GM21619 (cell line): ENCODE data around the gene REEP1.

Source experiments
- ATAC-seq: cut with Tn5 transposase; IDR thresholded peaks from one replicate; pipeline ENCODE4 v1.9.1; 2021; ENCODE audit not compliant: unreplicated experiment

The REEP1 gene

GRCh38 chr2:86308356-86308755, 29.1 kb downstream of the REEP1 start:
- ATAC-seq = no peak

DNA sequence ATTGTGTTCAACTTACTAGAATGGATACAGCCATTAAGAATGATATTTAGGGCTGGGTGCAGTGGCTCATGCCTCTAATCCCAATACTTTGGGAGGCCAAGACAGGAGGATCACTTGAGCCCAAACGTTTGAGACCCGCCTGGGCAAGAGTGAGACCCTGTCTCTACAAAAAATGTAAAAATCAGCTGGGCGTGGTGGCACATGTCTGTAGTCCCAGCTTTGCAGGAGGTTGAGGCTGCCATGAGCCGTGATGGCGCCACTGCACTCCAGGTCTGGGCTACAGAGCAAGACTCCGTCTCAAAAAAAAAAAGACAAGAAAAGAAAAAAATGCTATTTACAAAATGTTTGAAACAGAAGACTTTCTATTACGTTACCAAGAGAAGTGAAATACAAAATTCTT, 30.0 kb downstream of the REEP1 start:
- ATAC-seq = no peak

DNA sequence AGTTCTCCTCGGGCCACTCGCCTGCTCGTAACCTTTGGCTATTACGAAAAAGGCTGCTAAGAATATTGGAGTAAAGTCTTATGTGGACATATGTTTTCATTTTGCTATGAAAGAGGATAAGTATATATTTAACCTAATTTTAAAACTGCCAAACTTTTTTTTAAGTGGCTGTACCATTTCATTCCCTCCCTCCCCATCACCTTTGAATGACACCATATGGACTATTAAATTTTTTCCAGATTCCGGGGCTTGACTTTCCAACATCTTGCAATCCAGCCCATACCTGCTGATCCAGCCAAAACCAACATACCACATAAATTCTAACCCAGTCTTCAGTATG, 31.5 kb downstream of the REEP1 start:
- ATAC-seq = no peak

GRCh38 chr2:86305195-86305914, 32.1 kb downstream of the REEP1 start:
- ATAC-seq = no peak

- no peak for ATAC-seq
These were observed 33.0 kb downstream of the REEP1 start for GRCh38 chr2:86304416-86304815.

GRCh38 chr2:86302320-86302719, 35.1 kb downstream of the REEP1 start:
- no peak for ATAC-seq

- no peak for ATAC-seq
These were observed 35.7 kb downstream of the REEP1 start for GRCh38 chr2:86301711-86302202.

- ATAC-seq = no peak
These were observed 36.4 kb downstream of the REEP1 start for GRCh38 chr2:86301009-86301408.

- ATAC-seq = no peak
These were observed 36.9 kb downstream of the REEP1 start for GRCh38 chr2:86300496-86300895.

DNA sequence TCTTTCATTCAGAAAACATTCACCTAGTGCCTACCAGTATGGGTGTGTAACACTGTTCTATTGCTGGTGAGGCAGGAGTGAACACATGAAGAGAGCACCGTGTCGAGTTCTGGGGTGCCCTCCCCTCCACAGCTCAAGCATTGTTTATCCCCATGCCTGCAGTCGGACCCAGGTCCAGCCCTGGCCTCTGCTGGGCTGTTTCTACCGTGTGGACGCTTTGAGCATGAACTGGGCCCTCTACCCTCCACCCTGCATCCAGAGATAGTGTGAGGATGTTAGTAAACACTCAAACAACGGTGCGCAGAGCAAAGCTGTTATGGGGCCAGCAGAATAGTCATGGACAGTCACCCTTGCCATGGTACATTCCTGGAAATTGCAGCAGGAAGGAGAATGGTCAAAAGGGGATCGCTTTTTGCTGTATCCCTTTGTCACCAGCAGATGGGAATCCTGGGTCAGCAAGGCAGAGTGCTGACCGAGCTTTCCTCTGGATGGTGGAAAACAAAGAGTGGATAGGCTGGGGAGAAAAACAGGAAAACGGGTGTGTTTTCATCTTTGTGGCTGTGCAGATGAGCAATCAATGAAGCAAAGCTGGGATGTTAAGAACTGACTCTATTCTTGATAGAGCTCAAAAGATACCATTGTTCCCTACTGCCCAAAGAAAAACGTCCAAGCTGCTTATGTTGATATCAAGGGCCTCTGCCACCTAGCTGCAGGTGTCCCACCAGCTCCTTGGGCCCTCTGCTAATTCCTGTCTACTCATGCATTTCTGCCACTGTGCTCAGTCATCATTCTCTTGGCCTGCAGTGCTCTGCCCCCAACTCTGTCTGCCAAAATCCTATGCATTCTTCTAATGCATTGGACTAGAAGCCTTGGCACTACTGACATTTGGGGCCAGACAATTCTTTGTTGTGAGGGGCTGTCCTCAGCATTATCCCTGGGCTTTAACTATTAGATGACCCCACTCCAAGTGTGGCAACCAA, 38.7 kb downstream of the REEP1 start:
- no peak for ATAC-seq

DNA sequence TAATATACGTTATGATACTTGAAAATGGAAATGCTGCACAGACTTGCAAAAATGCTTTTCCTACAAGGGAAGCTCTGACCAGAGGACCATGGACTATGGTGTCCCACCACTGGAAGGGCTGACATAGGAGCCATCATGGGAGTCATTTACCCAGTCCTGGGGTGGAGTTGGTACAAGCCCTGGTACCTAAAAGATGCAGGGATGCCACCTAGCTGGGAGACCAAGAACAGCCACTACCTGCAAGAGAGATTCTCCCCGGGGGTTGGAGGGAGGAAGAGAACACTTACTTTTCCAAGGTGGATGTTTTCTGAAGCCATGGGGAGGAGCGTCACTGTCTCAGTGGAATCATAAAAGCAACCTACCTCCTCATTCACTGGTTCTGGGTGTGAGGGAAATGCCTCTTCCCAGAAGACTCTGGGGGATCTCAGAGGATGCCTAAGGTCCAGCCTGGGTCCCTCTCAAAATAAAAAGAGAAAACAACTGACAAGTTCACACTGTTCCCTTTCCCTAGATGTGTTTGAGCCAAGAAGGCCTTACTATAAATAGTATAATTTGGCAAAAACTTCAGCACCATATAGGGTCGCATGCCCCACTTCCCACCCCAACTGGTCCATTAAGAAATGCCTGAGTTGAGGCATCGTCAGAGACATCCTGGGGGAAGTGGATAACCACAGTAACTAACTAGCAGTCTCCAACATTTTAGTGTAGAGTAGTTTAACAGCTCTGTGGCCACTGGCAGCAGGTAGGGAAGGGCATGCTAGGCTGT, 39.9 kb downstream of the REEP1 start:
- ATAC-seq = no peak

DNA sequence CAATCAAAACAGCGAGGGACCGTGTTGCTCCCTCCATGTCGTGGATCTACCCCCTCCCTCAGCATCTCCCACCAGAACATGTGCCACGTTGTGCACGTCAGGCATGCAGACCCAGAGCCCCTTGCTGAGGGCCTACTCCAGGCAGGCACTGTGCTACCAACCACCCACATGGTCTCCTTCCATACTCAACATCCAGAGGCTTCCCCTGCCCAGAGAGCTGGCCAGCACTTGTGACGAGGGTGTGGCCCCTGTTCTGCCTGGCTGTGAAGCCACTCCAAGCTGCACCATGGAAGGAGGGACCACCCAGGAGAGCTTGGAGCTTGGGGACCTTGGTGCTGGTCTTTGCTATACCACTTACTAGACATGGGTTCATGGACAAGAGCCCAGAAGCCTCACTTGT, 40.5 kb downstream of the REEP1 start:
- no peak for ATAC-seq

DNA sequence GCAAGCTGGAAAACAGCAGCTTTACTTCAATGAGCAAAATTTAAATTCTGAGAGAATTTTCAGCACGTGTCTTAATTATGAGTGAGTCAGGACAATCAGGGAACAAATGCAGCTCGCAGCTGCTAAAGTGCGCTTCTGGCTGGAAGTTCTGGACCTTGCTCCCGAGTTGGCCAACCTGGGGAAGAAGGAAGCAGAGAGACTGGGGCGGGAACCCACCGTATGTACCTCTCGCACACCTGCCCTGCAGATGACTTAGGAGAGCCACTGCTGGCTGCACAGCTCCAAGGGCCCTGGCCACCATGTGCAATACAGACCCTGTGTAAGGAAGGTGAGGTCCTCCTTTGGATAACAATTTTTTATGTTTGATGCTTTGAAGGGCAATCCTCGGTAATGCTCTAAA, 42.4 kb downstream of the REEP1 start:
- ATAC-seq = no peak

GRCh38 chr2:86293612-86294011, 43.8 kb downstream of the REEP1 start:
- ATAC-seq = no peak

DNA sequence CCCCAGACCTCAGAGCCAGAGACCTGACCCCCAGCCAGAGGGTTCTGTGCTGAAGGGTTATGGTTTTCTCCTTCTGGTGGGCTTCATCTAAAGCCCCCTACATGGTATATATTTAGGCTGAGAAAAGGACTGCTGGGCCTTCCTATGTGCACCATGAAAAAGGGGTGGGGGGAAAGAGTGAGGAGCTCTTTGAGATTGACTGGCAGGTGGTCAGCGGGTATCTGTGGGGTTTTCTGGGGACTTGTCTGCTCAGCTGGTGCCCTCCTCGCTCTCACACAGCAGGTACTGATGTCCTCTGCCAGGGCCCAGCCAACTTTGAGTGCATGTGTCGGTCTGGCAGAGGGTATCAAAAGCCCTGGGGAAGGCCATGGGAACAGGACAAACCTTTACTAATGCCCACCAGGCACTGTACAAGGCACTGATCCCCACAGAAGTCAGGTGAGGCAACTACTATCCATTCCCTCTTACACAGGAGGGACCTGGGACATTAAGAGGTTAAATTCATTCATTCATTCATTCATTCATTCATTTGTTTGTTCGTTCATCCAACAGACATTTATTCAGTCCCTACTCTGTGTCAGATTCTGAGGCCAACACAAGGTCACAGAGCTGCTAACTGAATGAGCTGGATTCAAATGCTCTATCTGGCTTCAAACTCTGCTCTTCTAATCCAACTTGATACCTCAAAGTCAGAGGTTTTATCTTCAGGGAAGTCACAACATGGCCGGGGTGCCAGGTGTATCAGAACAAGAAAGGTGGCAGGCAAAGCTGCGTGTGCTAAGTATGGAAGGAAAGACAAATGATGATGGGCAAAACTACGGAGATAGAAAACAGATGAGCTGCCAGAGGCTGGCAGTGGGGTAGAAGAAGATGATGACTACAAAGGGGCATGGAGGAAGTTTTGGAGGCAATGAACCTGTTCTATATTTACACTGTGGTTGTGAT, 44.6 kb downstream of the REEP1 start:
- no peak for ATAC-seq

- no peak for ATAC-seq
These were observed 46.1 kb downstream of the REEP1 start for GRCh38 chr2:86291328-86291662.

- no peak for ATAC-seq
These were observed 46.7 kb downstream of the REEP1 start for GRCh38 chr2:86290596-86291327.

GRCh38 chr2:86286516-86286915, 50.9 kb downstream of the REEP1 start:
- ATAC-seq = no peak

DNA sequence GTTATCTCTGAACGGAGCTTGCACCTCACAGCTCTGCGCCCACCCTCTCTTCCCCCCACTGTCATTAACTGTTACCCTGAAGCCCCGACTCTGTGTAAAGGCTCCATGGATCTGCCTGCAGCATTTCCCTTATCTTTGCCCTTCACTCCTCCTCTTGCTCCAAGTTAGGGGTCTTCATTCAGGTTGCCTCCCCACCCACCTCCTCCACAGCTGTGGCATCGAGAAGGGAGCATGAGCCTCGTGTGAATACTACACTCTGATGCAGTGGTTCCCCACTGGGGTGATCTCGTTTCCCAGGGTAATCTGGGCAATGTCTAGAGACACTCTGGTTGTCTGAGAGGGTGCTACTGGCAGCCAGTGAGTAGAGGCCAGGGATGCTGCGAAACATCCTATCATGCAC, 51.4 kb downstream of the REEP1 start:
- no peak for ATAC-seq

DNA sequence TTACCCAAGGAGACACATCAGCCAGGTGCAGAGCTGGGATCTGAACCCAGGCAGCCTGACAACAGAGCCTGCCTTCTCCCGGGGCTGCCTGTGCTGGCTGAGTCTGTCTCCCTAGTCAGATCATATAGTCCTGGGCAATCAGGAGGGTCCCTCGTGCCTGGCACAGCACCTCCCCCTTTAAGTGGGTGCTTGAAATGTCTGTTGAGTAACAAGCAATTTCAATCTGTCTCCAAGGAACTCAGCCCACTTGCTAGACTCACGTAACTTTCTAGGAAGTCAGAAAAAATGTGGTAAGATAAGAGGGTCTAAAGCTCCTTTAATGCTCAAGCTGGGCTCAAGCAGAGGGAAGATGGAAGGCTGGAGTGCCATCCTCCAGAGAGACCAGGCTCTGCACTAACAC, 51.9 kb downstream of the REEP1 start:
- ATAC-seq = no peak
